Muscle of leg (tissue), 16 donors: Measurements from ENCODE around the gene MDM4. TPM values are rescaled to one million over a fixed set of nuclear protein-coding genes. Genes with fewer than 3 reads are reported as not detected.

Experiments used
- DNase-seq: peaks from one replicate; pipeline ENCODE4 v3.0.0; 2013
- H3K27ac ChIP-seq: one replicate; pipeline ENCODE4 v1.5.1; 2013; ENCODE audit warnings: mild to moderate bottlenecking, low read length, control low read depth
- H3K27me3 ChIP-seq: one replicate; pipeline ENCODE4 v1.6.1; 2013; ENCODE audit warnings: low read length; ENCODE audit not compliant: control insufficient read depth, insufficient read depth
- H3K36me3 ChIP-seq: one replicate; pipeline ENCODE4 v1.6.1; 2013; ENCODE audit warnings: low read length; ENCODE audit not compliant: control insufficient read depth, insufficient read depth
- H3K4me1 ChIP-seq: one replicate; pipeline ENCODE4 v1.6.1; 2013; ENCODE audit warnings: low read length; ENCODE audit not compliant: control insufficient read depth, insufficient read depth
- H3K4me3 ChIP-seq: one replicate; pipeline ENCODE4 v1.5.1; 2013; ENCODE audit warnings: low read length, control low read depth
- H3K9me3 ChIP-seq: replicated peaks from 2 replicates; pipeline ENCODE4 v1.6.1; 2013; ENCODE audit warnings: low read depth, low read length; ENCODE audit not compliant: control insufficient read depth
- WGBS: methylation state at CpG from one replicate; pipeline ENCODE4 v1.1.5; 2013; ENCODE audit warnings: missing lambda C conversion rate; ENCODE audit not compliant: insufficient coverage; 5-methylcytosine and 5-hydroxymethylcytosine counted together
- long read RNA-seq, 11 donors: transcript quantifications; one replicate each; lab custom pipeline, GENCODE V29; 2026
- polyA plus RNA-seq, 8 donors: library from polyadenylated mRNA; unstranded; fragments of 120-200 nt; gene quantifications; one replicate each; pipeline versions ENCODE4 v1.2.1 to v1.2.3, GENCODE V29; 2013; ENCODE audit warnings: inconsistent platforms in 1 of 8, low replicate concordance in 1 of 8; ENCODE audit not compliant: insufficient read length in 8 of 8, insufficient read depth in 1 of 8
- total RNA-seq: library from RNA; stranded (reverse); fragments of 120-200 nt; gene quantifications from one replicate; pipeline ENCODE4 v1.2.4, GENCODE V29; 2013

Gene MDM4, protein sequence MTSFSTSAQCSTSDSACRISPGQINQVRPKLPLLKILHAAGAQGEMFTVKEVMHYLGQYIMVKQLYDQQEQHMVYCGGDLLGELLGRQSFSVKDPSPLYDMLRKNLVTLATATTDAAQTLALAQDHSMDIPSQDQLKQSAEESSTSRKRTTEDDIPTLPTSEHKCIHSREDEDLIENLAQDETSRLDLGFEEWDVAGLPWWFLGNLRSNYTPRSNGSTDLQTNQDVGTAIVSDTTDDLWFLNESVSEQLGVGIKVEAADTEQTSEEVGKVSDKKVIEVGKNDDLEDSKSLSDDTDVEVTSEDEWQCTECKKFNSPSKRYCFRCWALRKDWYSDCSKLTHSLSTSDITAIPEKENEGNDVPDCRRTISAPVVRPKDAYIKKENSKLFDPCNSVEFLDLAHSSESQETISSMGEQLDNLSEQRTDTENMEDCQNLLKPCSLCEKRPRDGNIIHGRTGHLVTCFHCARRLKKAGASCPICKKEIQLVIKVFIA
- 36.8 TPM for total RNA-seq
- 10 to 100 TPM in 7 of 8 donors, 1 to 10 TPM in 1; 9.9 to 37.1 (median 20.8) TPM for polyA plus RNA-seq
- long read RNA-seq, donor 1, full-length matches to known transcripts = 1 of 1 reads
- long read RNA-seq, donor 1, partial matches to known transcripts = 0 of 1 reads
- long read RNA-seq, donor 1, other reads (novel, unspliced or antisense) = 0 of 1 reads
- long read RNA-seq, donor 2 = 0 reads
- long read RNA-seq, donor 3 = 0 reads
- long read RNA-seq, donor 4, full-length matches to known transcripts = 1 of 1 reads
- long read RNA-seq, donor 4, partial matches to known transcripts = 0 of 1 reads
- long read RNA-seq, donor 4, other reads (novel, unspliced or antisense) = 0 of 1 reads
- long read RNA-seq, donor 5, full-length matches to known transcripts = 2 of 2 reads
- long read RNA-seq, donor 5, partial matches to known transcripts = 0 of 2 reads
- long read RNA-seq, donor 5, other reads (novel, unspliced or antisense) = 0 of 2 reads
- long read RNA-seq, donor 6, full-length matches to known transcripts = 1 of 1 reads
- long read RNA-seq, donor 6, partial matches to known transcripts = 0 of 1 reads
- long read RNA-seq, donor 6, other reads (novel, unspliced or antisense) = 0 of 1 reads
- long read RNA-seq, donor 7, full-length matches to known transcripts = 1 of 10 reads
- long read RNA-seq, donor 7, partial matches to known transcripts = 9 of 10 reads
- long read RNA-seq, donor 7, other reads (novel, unspliced or antisense) = 0 of 10 reads
- long read RNA-seq, donor 8, full-length matches to known transcripts = 4 of 4 reads
- long read RNA-seq, donor 8, partial matches to known transcripts = 0 of 4 reads
- long read RNA-seq, donor 8, other reads (novel, unspliced or antisense) = 0 of 4 reads
- long read RNA-seq, donor 9 = 0 reads
- long read RNA-seq, donor 10, full-length matches to known transcripts = 2 of 27 reads
- long read RNA-seq, donor 10, partial matches to known transcripts = 25 of 27 reads
- long read RNA-seq, donor 10, other reads (novel, unspliced or antisense) = 0 of 27 reads
- long read RNA-seq, donor 11, full-length matches to known transcripts = 1 of 9 reads
- long read RNA-seq, donor 11, partial matches to known transcripts = 8 of 9 reads
- long read RNA-seq, donor 11, other reads (novel, unspliced or antisense) = 0 of 9 reads

- no peaks in the 10 kb centered on the region for H3K27me3 ChIP-seq
- H3K4me1 ChIP-seq = peaks cover 23% of the 10 kb centered on the region
- DNase-seq = peak; percentile 99
- peak within 1 kb of the TSS; percentile 98 for H3K27ac ChIP-seq
- peak within 1 kb of the TSS; percentile 97 for H3K4me3 ChIP-seq
- H3K36me3 ChIP-seq = peaks cover 16% of the 10 kb centered on the region
- under 1% methylated on average over 33 of the region's 43 CpGs for WGBS
- H3K9me3 ChIP-seq = no peaks in the 10 kb centered on the region
Observed at GRCh38 chr1:204516180-204516879, at the start of gene MDM4. MDM4 (plus strand) TSS chr1:204516406; CDS start chr1:204525519, 9,113 bp downstream.

GRCh38 chr1:204466416-204467405, 49.5 kb upstream of the MDM4 start:
- Histone ChIP-seq H3K4me3 (peak overlapping the region; percentile 0), H3K27ac (peak overlapping the region; percentile 93), H3K4me1 (peaks cover 75% of the 10 kb centered on the region), H3K36me3 (peaks cover 41% of the 10 kb centered on the region), H3K27me3 (no peaks in the 10 kb centered on the region), H3K9me3 (no peaks in the 10 kb centered on the region)
- 86% methylated on average over 9 of the region's 17 CpGs for WGBS
- DNase-seq = peak; percentile 51

- 91% methylated on average over 1 of the region's 10 CpGs for WGBS
- H3K9me3 ChIP-seq = no peaks in the 10 kb centered on the region
- no peak overlapping the region for H3K27ac ChIP-seq
- no peak for DNase-seq
- H3K36me3 ChIP-seq = peaks cover 34% of the 10 kb centered on the region
- H3K4me3 ChIP-seq = no peak overlapping the region
- no peaks in the 10 kb centered on the region for H3K27me3 ChIP-seq
- H3K4me1 ChIP-seq = peaks cover 61% of the 10 kb centered on the region
Observed at GRCh38 chr1:204468206-204468605, 48.0 kb upstream of the MDM4 start.

- 90% methylated on average over 14 of the region's 18 CpGs for WGBS
- no peak for DNase-seq
- Histone ChIP-seq H3K27ac (no peak overlapping the region), H3K27me3 (no peaks in the 10 kb centered on the region), H3K4me3 (no peak overlapping the region), H3K36me3 (peaks cover 33% of the 10 kb centered on the region), H3K9me3 (no peaks in the 10 kb centered on the region), H3K4me1 (peaks cover 56% of the 10 kb centered on the region)
Observed at GRCh38 chr1:204468766-204469302, 47.4 kb upstream of the MDM4 start.

DNA sequence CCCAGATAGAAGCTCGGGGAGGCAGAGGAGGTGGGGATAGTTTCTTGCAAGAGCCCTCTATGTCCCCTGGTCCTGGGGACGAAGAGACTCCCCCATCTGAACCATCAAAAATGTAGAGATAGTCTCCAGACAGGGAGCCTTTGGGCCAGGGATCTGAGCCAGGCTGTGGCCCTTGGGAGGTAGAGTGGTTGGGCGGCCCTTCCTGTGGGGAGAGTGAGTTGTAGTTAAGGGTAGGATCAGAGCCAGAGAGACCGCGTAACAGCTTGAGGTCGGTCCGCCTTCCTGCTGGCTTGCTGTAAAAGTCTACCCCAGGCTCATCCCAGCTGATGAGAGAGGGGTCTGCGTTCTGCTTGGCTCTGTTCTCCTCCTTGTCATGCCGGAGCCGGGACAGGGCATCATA, 46.9 kb upstream of the MDM4 start:
- peak; percentile 30 for DNase-seq
- 66% methylated on average over 7 of the region's 10 CpGs for WGBS
- Histone ChIP-seq H3K36me3 (peaks cover 28% of the 10 kb centered on the region), H3K9me3 (no peaks in the 10 kb centered on the region), H3K4me1 (peaks cover 51% of the 10 kb centered on the region), H3K27me3 (no peaks in the 10 kb centered on the region), H3K4me3 (no peak overlapping the region), H3K27ac (no peak overlapping the region)

- no peak overlapping the region for H3K4me3 ChIP-seq
- H3K9me3 ChIP-seq = no peaks in the 10 kb centered on the region
- H3K4me1 ChIP-seq = peaks cover 42% of the 10 kb centered on the region
- H3K36me3 ChIP-seq = peaks cover 21% of the 10 kb centered on the region
- no peaks in the 10 kb centered on the region for H3K27me3 ChIP-seq
- no peak overlapping the region for H3K27ac ChIP-seq
- WGBS = 100% methylated on average over 2 of the region's 4 CpGs
- DNase-seq = no peak
Observed at GRCh38 chr1:204471687-204472086, 44.5 kb upstream of the MDM4 start.

DNA sequence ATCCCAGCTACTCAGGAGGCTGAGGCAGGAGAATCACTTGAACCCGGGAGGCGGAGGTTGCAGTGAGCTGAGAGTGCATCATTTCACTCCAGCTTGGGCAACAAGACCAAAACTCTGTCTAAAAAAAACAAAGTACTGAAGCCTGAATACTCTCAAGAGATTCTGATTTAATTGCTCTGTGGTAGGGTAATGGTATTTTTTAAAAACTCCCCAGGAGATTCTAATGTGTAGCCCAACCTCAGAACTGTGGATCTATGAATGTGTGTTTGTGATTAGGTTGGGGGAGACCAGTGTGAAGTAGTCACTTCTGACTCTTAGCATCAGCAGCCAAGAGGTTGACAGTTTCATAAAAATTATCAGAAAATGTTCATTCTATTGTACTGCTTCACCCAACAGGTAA, 43.5 kb upstream of the MDM4 start:
- peaks cover 21% of the 10 kb centered on the region for H3K36me3 ChIP-seq
- DNase-seq = no peak
- no CpG with 5 or more reads among the region's 2 CpGs for WGBS
- no peaks in the 10 kb centered on the region for H3K27me3 ChIP-seq
- no peaks in the 10 kb centered on the region for H3K9me3 ChIP-seq
- no peak overlapping the region for H3K4me3 ChIP-seq
- no peak overlapping the region for H3K27ac ChIP-seq
- peaks cover 42% of the 10 kb centered on the region for H3K4me1 ChIP-seq

DNA sequence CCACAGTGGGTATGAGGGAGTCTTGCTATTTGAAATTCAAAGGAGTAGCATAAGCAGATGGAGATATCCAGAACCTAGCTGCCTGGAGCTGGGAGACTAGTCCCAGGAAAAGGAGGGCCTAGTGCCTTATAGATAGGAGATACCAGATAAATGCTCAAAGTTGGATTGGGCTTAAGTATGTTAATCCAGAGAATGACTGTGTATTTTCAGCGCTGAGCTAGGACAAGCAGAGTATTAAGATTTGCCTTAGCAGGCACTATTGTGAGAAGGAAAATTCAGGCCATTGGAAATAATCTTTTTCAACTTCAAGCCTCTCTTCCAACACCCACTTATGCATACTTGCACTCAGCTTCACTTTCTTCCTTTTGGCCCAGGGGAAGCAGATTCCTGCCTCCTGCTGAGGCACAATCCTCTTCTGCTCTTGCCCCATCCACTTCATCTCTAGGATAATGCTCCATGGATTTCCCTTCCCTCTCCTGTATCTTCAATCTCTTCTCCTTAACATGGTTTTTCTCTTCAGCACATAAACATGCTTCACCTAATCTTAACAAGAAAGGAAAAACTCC, 42.7 kb upstream of the MDM4 start:
- no peak overlapping the region for H3K27ac ChIP-seq
- H3K4me3 ChIP-seq = no peak overlapping the region
- peaks cover 15% of the 10 kb centered on the region for H3K36me3 ChIP-seq
- H3K27me3 ChIP-seq = no peaks in the 10 kb centered on the region
- peaks cover 45% of the 10 kb centered on the region for H3K4me1 ChIP-seq
- no peak for DNase-seq
- WGBS = no CpG with 5 or more reads among the region's 1 CpG
- no peaks in the 10 kb centered on the region for H3K9me3 ChIP-seq
